H4 (cell line): ENCODE measurements around the gene SH3D19. TPM values are rescaled to one million over a fixed set of nuclear protein-coding genes. Genes with fewer than 3 reads are reported as not detected.

Experiments
- DNase-seq: peaks from one replicate; pipeline ENCODE4 v3.0.0-alpha.2; 2015; ENCODE audit warnings: low spot score
- total RNA-seq: library from RNA; depleted of rRNA; stranded (reverse); fragments of >200 nt; shearing (Covaris generic); gene quantifications from 2 replicates; pipeline ENCODE4 v1.2.3, GENCODE V29; 2014

Gene SH3D19
- total RNA-seq, 1 experiment from 2014 or later, result 8.6 TPM

- DNase-seq, result no peak
Measured at GRCh38 chr4:151228189-151229119, 97.0 kb downstream of the SH3D19 start.

- peak; percentile 11 for DNase-seq
Measured at GRCh38 chr4:151227731-151228130, 97.7 kb downstream of the SH3D19 start.

GRCh38 chr4:151227172-151227571, 98.2 kb downstream of the SH3D19 start:
- DNase-seq, result no peak

- DNase-seq, result peak; percentile 56
Measured at GRCh38 chr4:151226004-151226932, 99.1 kb downstream of the SH3D19 start.

- DNase-seq, result no peak
Measured at GRCh38 chr4:151223465-151223864, 101.9 kb downstream of the SH3D19 start.

GRCh38 chr4:151219948-151220347, 105.5 kb downstream of the SH3D19 start:
- no peak for DNase-seq

- DNase-seq, result no peak
Measured at GRCh38 chr4:151219091-151219490, 106.3 kb downstream of the SH3D19 start.

- DNase-seq, result no peak
Measured at GRCh38 chr4:151218343-151218742, 107.1 kb downstream of the SH3D19 start.

- DNase-seq, result no peak
Measured at GRCh38 chr4:151217326-151217725, 108.1 kb downstream of the SH3D19 start.

- no peak for DNase-seq
Measured at GRCh38 chr4:151215295-151215694, 110.1 kb downstream of the SH3D19 start.

- DNase-seq, result no peak
Measured at GRCh38 chr4:151207868-151208267, 117.5 kb downstream of the SH3D19 start.

GRCh38 chr4:151207186-151207585, 118.2 kb downstream of the SH3D19 start:
- DNase-seq, result no peak

GRCh38 chr4:151206241-151207005, 119.0 kb downstream of the SH3D19 start:
- DNase-seq, result no peak

- DNase-seq, result no peak
Measured at GRCh38 chr4:151205722-151206121, 119.7 kb downstream of the SH3D19 start.

GRCh38 chr4:151204925-151205524, 120.4 kb downstream of the SH3D19 start:
- no peak for DNase-seq

GRCh38 chr4:151202851-151203455, 122.5 kb downstream of the SH3D19 start:
- no peak for DNase-seq

- no peak for DNase-seq
Measured at GRCh38 chr4:151202381-151202780, 123.0 kb downstream of the SH3D19 start.

GRCh38 chr4:151199319-151200190, 125.8 kb downstream of the SH3D19 start:
- no peak for DNase-seq

GRCh38 chr4:151198748-151199147, 126.7 kb downstream of the SH3D19 start:
- DNase-seq, result no peak

GRCh38 chr4:151197247-151197646, 128.2 kb downstream of the SH3D19 start:
- no peak for DNase-seq
